H1 (cell line): Measurements from ENCODE around the gene CNGA1. TPM values are rescaled to one million over a fixed set of nuclear protein-coding genes. Genes with fewer than 3 reads are reported as not detected.

ENCODE experiments used
- BRCA1 ChIP-seq: IDR thresholded peaks from 2 replicates; pipeline ENCODE4 v1.6.1; 2012; ENCODE audit warnings: low read depth, low read length, improper control_type of control experiment
- NANOG ChIP-seq: IDR thresholded peaks from 2 replicates; pipeline ENCODE4 v1.6.1; 2011; ENCODE audit warnings: low read length, low read depth, mild to moderate bottlenecking, inconsistent platforms; ENCODE audit not compliant: insufficient read depth, poor library complexity, severe bottlenecking
- NRF1 ChIP-seq: IDR thresholded peaks from 2 replicates; pipeline ENCODE4 v1.6.1; 2011; ENCODE audit warnings: mild to moderate bottlenecking, low read depth, low read length, improper control_type of control experiment
- RNF2 ChIP-seq: fragments of 200-900, 300-1000 bp; sonication (generic); IDR thresholded peaks from 2 replicates; pipeline ENCODE4 v1.7.1; 2016; ENCODE audit warnings: borderline replicate concordance, low read depth, mild to moderate bottlenecking, antibody characterized with exemption, low read length; ENCODE audit not compliant: poor library complexity, severe bottlenecking; ENCODE audit errors: missing control alignments
- polyA plus RNA-seq, 7 experiments: library from polyadenylated mRNA; depleted of rRNA in 3 of 7; stranded (reverse) in 5 of 7; unstranded in 2 of 7; fragments of >200 nt in 5 of 7; fragments of 200-250 nt in 2 of 7; gene quantifications; 1 replicate in 5 of 7; 2 replicates in 1 of 7; 4 replicates in 1 of 7; pipeline versions ENCODE4 v1.2.1 to v1.2.3, GENCODE V29; 2011 to 2013; ENCODE audit warnings: missing spikeins in 2 of 7, mixed read lengths in 2 of 7
- total RNA-seq: library from RNA; stranded (reverse); fragmentation: NEBNext Ultra II Directional; extraction: Animal tissue kit (Norgen Biotek cat#: 25700); gene quantifications from 2 replicates; pipeline ENCODE4 v1.2.1, GENCODE V29; 2021
- TF ChIP-seq, protein P1 (sequence below), 3 experiments: IDR thresholded peaks; 1 replicate in 2 of 3; 2 replicates in 1 of 3; pipeline versions ENCODE4 v1.5.1 to v1.6.1; 2011; ENCODE audit warnings: low read length in 3 of 3, mild to moderate bottlenecking in 3 of 3, inconsistent platforms in 2 of 3, low read depth in 1 of 3, moderate library complexity in 1 of 3; ENCODE audit not compliant: insufficient read depth in 1 of 3; ENCODE audit errors: control extremely low read depth in 1 of 3

CNGA1 gene
- total and polyA plus RNA-seq, 2 of the 8 experiments (the other 6 are each of a cell fraction or from before 2014, with no cell fraction given) = 0.17 to 0.54 TPM

DNA sequence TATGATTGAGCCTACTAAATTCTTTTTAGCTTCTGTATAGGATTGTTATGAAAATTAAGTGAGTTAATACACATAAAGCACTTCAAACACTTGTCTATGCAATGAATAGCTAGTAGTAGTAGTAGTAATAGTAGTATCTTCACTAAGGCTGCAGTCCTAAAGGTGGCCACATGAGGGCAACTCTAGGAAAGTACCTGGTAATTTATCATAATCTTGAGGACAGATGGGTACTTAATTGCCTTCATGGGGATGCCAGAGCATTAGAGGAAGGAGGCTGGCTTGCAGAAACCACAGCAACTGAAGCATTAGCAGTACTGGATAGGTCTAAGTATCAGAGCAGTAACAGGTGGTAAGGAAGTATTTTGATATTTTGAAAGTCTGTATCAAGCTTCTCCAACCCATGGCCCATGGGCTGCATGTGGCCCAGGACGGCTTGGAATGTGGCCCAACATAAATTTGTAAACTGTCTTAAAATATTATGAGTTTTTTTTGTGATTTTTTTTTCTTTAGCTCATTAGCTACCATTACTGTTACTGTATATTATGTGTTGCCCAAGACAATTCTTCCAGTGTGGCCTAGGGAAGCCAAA lies 17.4 kb upstream of the CNGA1 start (continued):
- TF ChIP-seq, protein P1, sequence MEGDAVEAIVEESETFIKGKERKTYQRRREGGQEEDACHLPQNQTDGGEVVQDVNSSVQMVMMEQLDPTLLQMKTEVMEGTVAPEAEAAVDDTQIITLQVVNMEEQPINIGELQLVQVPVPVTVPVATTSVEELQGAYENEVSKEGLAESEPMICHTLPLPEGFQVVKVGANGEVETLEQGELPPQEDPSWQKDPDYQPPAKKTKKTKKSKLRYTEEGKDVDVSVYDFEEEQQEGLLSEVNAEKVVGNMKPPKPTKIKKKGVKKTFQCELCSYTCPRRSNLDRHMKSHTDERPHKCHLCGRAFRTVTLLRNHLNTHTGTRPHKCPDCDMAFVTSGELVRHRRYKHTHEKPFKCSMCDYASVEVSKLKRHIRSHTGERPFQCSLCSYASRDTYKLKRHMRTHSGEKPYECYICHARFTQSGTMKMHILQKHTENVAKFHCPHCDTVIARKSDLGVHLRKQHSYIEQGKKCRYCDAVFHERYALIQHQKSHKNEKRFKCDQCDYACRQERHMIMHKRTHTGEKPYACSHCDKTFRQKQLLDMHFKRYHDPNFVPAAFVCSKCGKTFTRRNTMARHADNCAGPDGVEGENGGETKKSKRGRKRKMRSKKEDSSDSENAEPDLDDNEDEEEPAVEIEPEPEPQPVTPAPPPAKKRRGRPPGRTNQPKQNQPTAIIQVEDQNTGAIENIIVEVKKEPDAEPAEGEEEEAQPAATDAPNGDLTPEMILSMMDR (IDR thresholded peaks at IDR 0.05; ENCODE audit: control extremely low read depth in 1 of 3, insufficient read depth in 1 of 3, low read depth in 1 of 3, low read length in 3 of 3) = peak in 2 of 3 experiments; percentile 51 to 75; a peak in 2 of 4 replicates
- TF ChIP-seq RNF2 (no peak), NANOG (no peak), NRF1 (no peak), BRCA1 (no peak)
- TF ChIP-seq, all 59 proteins: peak for 2
